ENCODE results near the gene PRMT9.

DNA sequence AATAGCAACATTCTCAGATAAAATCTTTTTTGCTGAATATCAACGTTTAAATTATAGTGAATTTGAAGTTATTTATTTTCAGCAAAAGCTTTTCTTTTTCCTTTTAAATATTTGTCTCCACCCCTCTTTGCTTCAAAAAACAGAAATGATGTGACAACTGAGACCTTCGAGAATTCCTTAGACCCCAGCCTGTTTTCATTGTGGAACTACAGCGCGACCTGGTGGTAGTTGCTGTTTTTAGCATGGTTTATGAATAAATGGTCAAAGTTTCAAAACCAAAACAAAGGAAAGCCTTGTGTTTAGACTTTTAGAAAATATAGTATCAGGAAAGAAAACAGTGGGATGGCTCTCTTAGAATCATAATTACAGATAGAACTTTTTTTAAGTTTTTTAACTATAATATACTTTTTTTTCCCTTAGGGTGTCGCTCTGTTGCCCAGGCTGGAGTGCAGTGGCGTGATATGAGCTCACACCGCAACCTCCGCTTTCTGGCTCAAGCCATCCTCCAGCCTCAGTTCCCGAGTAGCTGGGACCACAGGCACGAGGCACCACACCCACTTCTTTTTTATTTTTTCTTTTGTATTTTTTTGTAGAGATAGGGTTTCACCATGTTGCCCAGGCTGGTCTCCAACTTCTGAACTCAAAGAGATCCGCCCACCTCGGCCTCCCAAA lies 93.6 kb downstream of the PRMT9 start:
- TF ChIP-seq CTCF (IDR thresholded peaks at IDR 0.05) (peak; percentile 59 to 74 (median 64)), POLR2A (IDR thresholded peaks at IDR 0.05) (no peak)

Measured in right lobe of liver (tissue), 4 donors.